Measurements from ENCODE around the gene TTC3. TPM values are rescaled to one million over a fixed set of nuclear protein-coding genes. Genes with fewer than 3 reads are reported as not detected.

The TTC3 gene
- total RNA-seq, 2 experiments from 2014 or later = 73.5 to 90.0 TPM

DNA sequence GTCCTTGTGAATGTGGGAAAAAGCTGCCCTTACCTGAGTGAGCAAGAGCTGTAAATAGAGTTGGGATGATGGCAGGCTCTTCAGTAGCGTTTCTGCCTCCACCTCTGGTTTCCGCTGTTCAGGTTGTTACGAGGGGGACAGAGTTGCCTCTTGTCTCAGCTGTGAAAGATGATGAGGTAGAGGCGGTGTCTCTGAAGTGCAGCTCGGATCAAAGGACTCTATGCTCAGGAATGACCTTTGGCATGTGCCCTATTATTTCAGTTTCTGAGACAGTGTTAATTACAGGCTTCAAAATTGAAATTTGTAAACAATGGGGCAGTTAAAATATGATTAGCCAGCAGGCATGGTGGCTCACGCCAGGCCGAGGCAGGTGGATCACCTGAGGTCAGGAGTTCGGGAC lies 123.8 kb downstream of the TTC3 start:
- CTCF ChIA-PET (ENCODE audit: unreplicated experiment) = no interaction called here
- Histone ChIP-seq H3K4me1 (ENCODE audit: insufficient read depth, low read length, poor library complexity, severe bottlenecking) (no peaks in the 10 kb centered on the region), H3K36me3 (ENCODE audit: insufficient read depth, low read length) (peaks cover 58% of the 10 kb centered on the region; the same call in 1 of the 2 replicates), H4K20me1 (ENCODE audit: insufficient read depth, low read length) (no peaks in the 10 kb centered on the region), H2AFZ (ENCODE audit: low read length) (no peak overlapping the region), H3K9me3 (ENCODE audit: low read length) (no peaks in the 10 kb centered on the region), H3K9me2 (ENCODE audit: insufficient read depth, low read length) (no peaks in the 10 kb centered on the region), H3K79me2 (ENCODE audit: insufficient read depth, low read depth, low read length) (no peaks in the 10 kb centered on the region), H3K4me3 (ENCODE audit: low read depth, low read length, poor library complexity, severe bottlenecking) (no peak overlapping the region), H3K4me2 (ENCODE audit: low read length) (no peak overlapping the region), H3K27ac (ENCODE audit: low read depth, low read length, poor library complexity, severe bottlenecking) (no peak overlapping the region)
- POLR2A ChIA-PET = no interaction called here
- no peak for DNase-seq (ENCODE audit: low spot score)
- no TSS peak for BruUV-seq (replicated peaks)
- TF ChIP-seq, protein P1, sequence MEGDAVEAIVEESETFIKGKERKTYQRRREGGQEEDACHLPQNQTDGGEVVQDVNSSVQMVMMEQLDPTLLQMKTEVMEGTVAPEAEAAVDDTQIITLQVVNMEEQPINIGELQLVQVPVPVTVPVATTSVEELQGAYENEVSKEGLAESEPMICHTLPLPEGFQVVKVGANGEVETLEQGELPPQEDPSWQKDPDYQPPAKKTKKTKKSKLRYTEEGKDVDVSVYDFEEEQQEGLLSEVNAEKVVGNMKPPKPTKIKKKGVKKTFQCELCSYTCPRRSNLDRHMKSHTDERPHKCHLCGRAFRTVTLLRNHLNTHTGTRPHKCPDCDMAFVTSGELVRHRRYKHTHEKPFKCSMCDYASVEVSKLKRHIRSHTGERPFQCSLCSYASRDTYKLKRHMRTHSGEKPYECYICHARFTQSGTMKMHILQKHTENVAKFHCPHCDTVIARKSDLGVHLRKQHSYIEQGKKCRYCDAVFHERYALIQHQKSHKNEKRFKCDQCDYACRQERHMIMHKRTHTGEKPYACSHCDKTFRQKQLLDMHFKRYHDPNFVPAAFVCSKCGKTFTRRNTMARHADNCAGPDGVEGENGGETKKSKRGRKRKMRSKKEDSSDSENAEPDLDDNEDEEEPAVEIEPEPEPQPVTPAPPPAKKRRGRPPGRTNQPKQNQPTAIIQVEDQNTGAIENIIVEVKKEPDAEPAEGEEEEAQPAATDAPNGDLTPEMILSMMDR (conservative IDR thresholded peaks at IDR 0.05; ENCODE audit: low read length) = no peak
- no peak for TF ChIP-seq EZH2phosphoT487 (IDR thresholded peaks at IDR 0.05; ENCODE audit: borderline replicate concordance, low read depth, low read length)
- intact Hi-C loops (cut with micrococcal nuclease; ENCODE audit: unreplicated experiment) = no loop called here

DNA sequence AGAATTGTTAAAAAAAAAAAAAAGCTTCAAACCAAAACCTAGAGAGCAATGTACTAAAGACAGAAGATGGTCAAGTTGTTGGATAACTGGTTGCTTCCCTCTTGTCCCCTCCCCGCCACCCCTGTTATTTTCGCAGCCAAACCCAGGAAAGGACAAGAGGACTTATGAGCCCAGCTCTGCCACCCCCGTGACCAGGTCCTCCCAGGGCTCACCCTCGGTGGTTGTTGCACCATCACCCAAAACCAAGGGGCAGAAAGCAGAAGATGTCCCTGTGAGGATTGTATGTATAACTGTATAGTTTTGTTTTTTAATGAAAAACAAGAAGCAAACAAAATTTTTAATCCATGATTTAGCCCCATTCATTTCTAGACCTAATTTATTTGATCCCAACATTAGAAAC lies 124.7 kb downstream of the TTC3 start:
- ChIA-PET CTCF (ENCODE audit: unreplicated experiment) (no interaction called here), POLR2A (no interaction called here)
- no peak overlapping the region for H3K4me3 ChIP-seq (ENCODE audit: low read depth, low read length, poor library complexity, severe bottlenecking)
- no peaks in the 10 kb centered on the region for H3K9me2 ChIP-seq (ENCODE audit: insufficient read depth, low read length)
- no peak overlapping the region for H3K4me2 ChIP-seq (ENCODE audit: low read length)
- TF ChIP-seq, protein P1 (conservative IDR thresholded peaks at IDR 0.05; ENCODE audit: low read length) = no peak
- no peak for TF ChIP-seq EZH2phosphoT487 (IDR thresholded peaks at IDR 0.05; ENCODE audit: borderline replicate concordance, low read depth, low read length)
- no peaks in the 10 kb centered on the region for H3K4me1 ChIP-seq (ENCODE audit: insufficient read depth, low read length, poor library complexity, severe bottlenecking)
- H3K9me3 ChIP-seq (ENCODE audit: low read length) = no peaks in the 10 kb centered on the region
- H2AFZ ChIP-seq (ENCODE audit: low read length) = no peak overlapping the region
- peaks cover 55% of the 10 kb centered on the region; the same call in 1 of the 2 replicates for H3K36me3 ChIP-seq (ENCODE audit: insufficient read depth, low read length)
- intact Hi-C loops (cut with micrococcal nuclease; ENCODE audit: unreplicated experiment) = no loop called here
- H3K27ac ChIP-seq (ENCODE audit: low read depth, low read length, poor library complexity, severe bottlenecking) = no peak overlapping the region
- BruUV-seq (replicated peaks) = no TSS peak
- DNase-seq (ENCODE audit: low spot score) = no peak
- no peaks in the 10 kb centered on the region for H4K20me1 ChIP-seq (ENCODE audit: insufficient read depth, low read length)
- no peaks in the 10 kb centered on the region for H3K79me2 ChIP-seq (ENCODE audit: insufficient read depth, low read depth, low read length)

DNA sequence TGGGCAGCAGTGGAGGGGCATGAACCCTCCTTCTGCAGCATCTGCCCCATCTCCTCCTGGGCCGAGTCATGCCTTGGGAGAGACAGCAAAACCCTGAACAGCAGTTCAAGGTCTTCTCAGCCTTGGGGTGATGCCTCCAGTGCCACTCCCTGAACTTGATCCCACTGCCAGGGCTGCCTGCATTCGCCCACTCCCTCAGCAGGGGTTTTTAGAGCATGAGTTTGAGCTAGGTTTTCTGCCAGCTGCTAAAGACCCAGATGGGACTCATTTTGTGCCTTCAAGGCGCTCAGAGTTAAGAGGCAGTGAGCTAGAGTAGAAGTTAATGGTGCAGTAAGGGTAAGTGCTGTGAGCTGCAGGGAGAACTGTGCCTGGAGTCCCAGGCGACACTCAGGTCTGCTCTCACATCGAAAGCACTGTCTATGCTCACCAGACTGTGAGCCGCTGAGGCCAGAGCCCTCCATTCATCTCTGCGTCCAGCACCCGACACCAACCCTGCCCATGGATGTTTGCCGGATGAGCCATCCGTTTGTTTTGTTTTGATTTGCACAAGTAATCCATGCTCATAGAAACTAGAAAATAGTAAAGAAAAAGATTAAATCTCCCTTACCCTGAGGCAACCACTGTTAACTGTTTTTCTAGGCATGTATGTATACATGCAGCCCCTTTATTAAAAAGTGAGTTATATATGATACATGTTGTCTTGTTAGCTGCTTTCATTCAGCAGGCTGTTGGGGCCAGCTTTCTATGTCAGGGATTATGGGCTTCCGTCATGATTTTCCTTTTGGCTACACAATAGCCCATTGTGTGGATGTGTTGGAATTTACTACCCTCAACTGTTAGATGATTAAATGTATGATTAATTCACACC lies 126.2 kb downstream of the TTC3 start:
- DNase-seq (ENCODE audit: low spot score) = no peak
- no peak overlapping the region for H2AFZ ChIP-seq (ENCODE audit: low read length)
- no peaks in the 10 kb centered on the region for H3K79me2 ChIP-seq (ENCODE audit: insufficient read depth, low read depth, low read length)
- no peak overlapping the region for H3K27ac ChIP-seq (ENCODE audit: low read depth, low read length, poor library complexity, severe bottlenecking)
- no peaks in the 10 kb centered on the region for H4K20me1 ChIP-seq (ENCODE audit: insufficient read depth, low read length)
- TF ChIP-seq EZH2phosphoT487 (IDR thresholded peaks at IDR 0.05; ENCODE audit: borderline replicate concordance, low read depth, low read length) = no peak
- TF ChIP-seq, protein P1 (conservative IDR thresholded peaks at IDR 0.05; ENCODE audit: low read length) = no peak
- ChIA-PET POLR2A (interaction anchor here (0.7 kb wide), 3 partner anchors 13 to 479 kb away, joined by 3 to 4 read pairs (median 3); no protein-coding TSS in a partner anchor), CTCF (ENCODE audit: unreplicated experiment) (no interaction called here)
- peaks cover 46% of the 10 kb centered on the region; the same call in 1 of the 2 replicates for H3K36me3 ChIP-seq (ENCODE audit: insufficient read depth, low read length)
- intact Hi-C loops (cut with micrococcal nuclease; ENCODE audit: unreplicated experiment) = no loop called here
- H3K4me3 ChIP-seq (ENCODE audit: low read depth, low read length, poor library complexity, severe bottlenecking) = no peak overlapping the region
- H3K9me2 ChIP-seq (ENCODE audit: insufficient read depth, low read length) = no peaks in the 10 kb centered on the region
- H3K9me3 ChIP-seq (ENCODE audit: low read length) = no peaks in the 10 kb centered on the region
- BruUV-seq (replicated peaks) = no TSS peak
- H3K4me1 ChIP-seq (ENCODE audit: insufficient read depth, low read length, poor library complexity, severe bottlenecking) = no peaks in the 10 kb centered on the region
- H3K4me2 ChIP-seq (ENCODE audit: low read length) = no peak overlapping the region
